Measurements from ENCODE around the gene PRKCA. TPM values are rescaled to one million over a fixed set of nuclear protein-coding genes. Genes with fewer than 3 reads are reported as not detected.
A peak's percentile ranks its signal among the peaks of the same experiment; 100 is the strongest.

PRKCA gene
- total RNA-seq, 3 donors from 2014 or later (not counting 1 experiment from before 2014, with no cell fraction given) = 19.6 to 29.0 (median 20.4) TPM

- TF ChIP-seq CTCF (IDR thresholded peaks at IDR 0.05) = no peak
- ATAC-seq (no peak), DNase-seq (peak in 1 of 2 donors; percentile 17)
- Histone ChIP-seq H3K9me3 (ENCODE audit: control insufficient read depth, insufficient read depth, low read length) (no peaks in the 10 kb centered on the region), H3K27ac (ENCODE audit: low read length) (no peak overlapping the region), H3K36me3 (ENCODE audit: control insufficient read depth, insufficient read depth, low read length) (no peaks in the 10 kb centered on the region), H3K4me1 (ENCODE audit: control insufficient read depth, insufficient read depth, low read length) (no peaks in the 10 kb centered on the region), H3K27me3 (ENCODE audit: control insufficient read depth, insufficient read depth, low read length) (no peaks in the 10 kb centered on the region), H3K4me3 (ENCODE audit: low read length) (no peak overlapping the region)
- Mint-ChIP-seq H3K27ac (no peak overlapping the region), H3K4me3 (no peak overlapping the region), H3K9me3 (no peaks in the 10 kb centered on the region), H3K27me3 (ENCODE audit: low read depth in 2 of 2) (no peaks in the 10 kb centered on the region), H3K36me3 (no peaks in the 10 kb centered on the region), H3K4me1 (peaks cover 0 to 8% of the 10 kb centered on the region in 2 donors)
- intact Hi-C loops (cut with micrococcal nuclease) = no loop called here
- WGBS (ENCODE audit: insufficient coverage) = 100% methylated on average over 1 of the region's 2 CpGs
Observed at GRCh38 chr17:66625311-66625767, 322.9 kb downstream of the PRKCA start.

- Mint-ChIP-seq H3K4me3 (no peak overlapping the region), H3K4me1 (peaks cover 5 to 8% of the 10 kb centered on the region in 2 donors), H3K36me3 (no peaks in the 10 kb centered on the region), H3K27me3 (ENCODE audit: low read depth in 2 of 2) (no peaks in the 10 kb centered on the region), H3K27ac (no peak overlapping the region), H3K9me3 (no peaks in the 10 kb centered on the region)
- no peaks in the 10 kb centered on the region for H3K27me3 ChIP-seq (ENCODE audit: control insufficient read depth, insufficient read depth, low read length)
- no peak for TF ChIP-seq CTCF (IDR thresholded peaks at IDR 0.05)
- ATAC-seq = no peak
- intact Hi-C loops (cut with micrococcal nuclease) = no loop called here
- H3K4me3 ChIP-seq (ENCODE audit: low read length) = no peak overlapping the region
- no peaks in the 10 kb centered on the region for H3K9me3 ChIP-seq (ENCODE audit: control insufficient read depth, insufficient read depth, low read length)
- H3K4me1 ChIP-seq (ENCODE audit: control insufficient read depth, insufficient read depth, low read length) = peaks cover 2% of the 10 kb centered on the region
- 71% methylated on average over 4 of the region's 4 CpGs for WGBS (ENCODE audit: insufficient coverage)
- DNase-seq = no peak
- H3K36me3 ChIP-seq (ENCODE audit: control insufficient read depth, insufficient read depth, low read length) = no peaks in the 10 kb centered on the region
- H3K27ac ChIP-seq (ENCODE audit: low read length) = no peak overlapping the region
Observed at GRCh38 chr17:66627985-66628384, 325.6 kb downstream of the PRKCA start.

- TF ChIP-seq CTCF (IDR thresholded peaks at IDR 0.05) = no peak
- Histone ChIP-seq H3K36me3 (ENCODE audit: control insufficient read depth, insufficient read depth, low read length) (no peaks in the 10 kb centered on the region), H3K27me3 (ENCODE audit: control insufficient read depth, insufficient read depth, low read length) (no peaks in the 10 kb centered on the region), H3K4me1 (ENCODE audit: control insufficient read depth, insufficient read depth, low read length) (peaks cover 6% of the 10 kb centered on the region), H3K27ac (ENCODE audit: low read length) (no peak overlapping the region), H3K4me3 (ENCODE audit: low read length) (no peak overlapping the region), H3K9me3 (ENCODE audit: control insufficient read depth, insufficient read depth, low read length) (no peaks in the 10 kb centered on the region)
- DNase-seq (no peak), ATAC-seq (no peak)
- no peak overlapping the region for H3K4me3 Mint-ChIP-seq
- intact Hi-C loops (cut with micrococcal nuclease) = no loop called here
- no peak overlapping the region for H3K27ac Mint-ChIP-seq
- WGBS (ENCODE audit: insufficient coverage) = no CpG with 5 or more reads among the region's 3 CpGs
- no peaks in the 10 kb centered on the region for H3K9me3 Mint-ChIP-seq
- H3K36me3 Mint-ChIP-seq = no peaks in the 10 kb centered on the region
- H3K4me1 Mint-ChIP-seq = peaks cover 6 to 18% of the 10 kb centered on the region in 2 donors
- no peaks in the 10 kb centered on the region for H3K27me3 Mint-ChIP-seq (ENCODE audit: low read depth in 2 of 2)
Observed at GRCh38 chr17:66629762-66630161, 327.3 kb downstream of the PRKCA start.

- no peak overlapping the region for H3K4me3 Mint-ChIP-seq
- H3K9me3 Mint-ChIP-seq = no peaks in the 10 kb centered on the region
- no peak overlapping the region for H3K27ac ChIP-seq (ENCODE audit: low read length)
- TF ChIP-seq CTCF (IDR thresholded peaks at IDR 0.05) = no peak
- no peaks in the 10 kb centered on the region for H3K9me3 ChIP-seq (ENCODE audit: control insufficient read depth, insufficient read depth, low read length)
- H3K36me3 ChIP-seq (ENCODE audit: control insufficient read depth, insufficient read depth, low read length) = no peaks in the 10 kb centered on the region
- H3K4me1 Mint-ChIP-seq = peaks cover 6 to 19% of the 10 kb centered on the region in 2 donors
- H3K36me3 Mint-ChIP-seq = no peaks in the 10 kb centered on the region
- intact Hi-C loops (cut with micrococcal nuclease) = no loop called here
- DNase-seq (no peak), ATAC-seq (no peak)
- no peaks in the 10 kb centered on the region for H3K27me3 ChIP-seq (ENCODE audit: control insufficient read depth, insufficient read depth, low read length)
- no peak overlapping the region for H3K27ac Mint-ChIP-seq
- H3K27me3 Mint-ChIP-seq (ENCODE audit: low read depth in 2 of 2) = no peaks in the 10 kb centered on the region
- H3K4me3 ChIP-seq (ENCODE audit: low read length) = no peak overlapping the region
- WGBS (ENCODE audit: insufficient coverage) = 100% methylated on average over 2 of the region's 2 CpGs
- peaks cover 6% of the 10 kb centered on the region for H3K4me1 ChIP-seq (ENCODE audit: control insufficient read depth, insufficient read depth, low read length)
Observed at GRCh38 chr17:66630379-66630778, 328.0 kb downstream of the PRKCA start.
